IPS-15b (cell line): Measurements from ENCODE around the gene EFHC1.

Source experiments
- H3K27me3 ChIP-seq: one replicate; pipeline ENCODE4 v1.6.1; 2013; ENCODE audit warnings: low read length; ENCODE audit not compliant: control insufficient read depth, insufficient read depth
- H3K36me3 ChIP-seq: one replicate; pipeline ENCODE4 v1.6.1; 2013; ENCODE audit warnings: low read length; ENCODE audit not compliant: control insufficient read depth, insufficient read depth
- H3K4me1 ChIP-seq: one replicate; pipeline ENCODE4 v1.6.1; 2013; ENCODE audit warnings: mild to moderate bottlenecking, low read length; ENCODE audit not compliant: control insufficient read depth, insufficient read depth
- H3K4me3 ChIP-seq: one replicate; pipeline ENCODE4 v1.5.1; 2013; ENCODE audit warnings: low read depth, low read length
- H3K9ac ChIP-seq: one replicate; pipeline ENCODE4 v1.6.1; 2013; ENCODE audit warnings: low read depth, mild to moderate bottlenecking, low read length
- H3K9me3 ChIP-seq: one replicate; pipeline ENCODE4 v1.6.1; 2013; ENCODE audit warnings: mild to moderate bottlenecking, low read length; ENCODE audit not compliant: control insufficient read depth, insufficient read depth

EFHC1 gene

DNA sequence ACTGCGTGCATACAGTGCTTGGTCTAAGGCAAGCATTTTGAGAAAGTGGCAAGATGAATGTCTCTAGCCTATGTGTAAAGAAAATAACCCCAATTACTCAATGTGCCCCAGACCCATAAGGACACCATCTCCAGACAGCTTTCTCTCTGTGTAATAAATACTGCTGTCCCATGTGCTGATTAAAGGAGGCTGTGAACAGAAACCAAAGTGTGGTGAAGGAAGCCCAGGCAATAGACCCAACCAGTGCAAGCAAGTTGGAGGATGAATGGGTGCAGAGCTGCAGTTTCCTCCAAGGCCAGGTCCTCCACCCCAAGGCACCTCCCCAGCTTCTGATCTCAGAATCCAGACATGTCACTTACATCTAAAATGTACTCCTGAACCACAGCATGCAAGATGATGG is 96.1 kb downstream of the EFHC1 start:
- Histone ChIP-seq H3K4me1 (peaks cover 8% of the 10 kb centered on the region), H3K4me3 (no peak overlapping the region), H3K36me3 (peaks cover 8% of the 10 kb centered on the region), H3K9me3 (no peaks in the 10 kb centered on the region), H3K9ac (no peak overlapping the region), H3K27me3 (no peaks in the 10 kb centered on the region)

DNA sequence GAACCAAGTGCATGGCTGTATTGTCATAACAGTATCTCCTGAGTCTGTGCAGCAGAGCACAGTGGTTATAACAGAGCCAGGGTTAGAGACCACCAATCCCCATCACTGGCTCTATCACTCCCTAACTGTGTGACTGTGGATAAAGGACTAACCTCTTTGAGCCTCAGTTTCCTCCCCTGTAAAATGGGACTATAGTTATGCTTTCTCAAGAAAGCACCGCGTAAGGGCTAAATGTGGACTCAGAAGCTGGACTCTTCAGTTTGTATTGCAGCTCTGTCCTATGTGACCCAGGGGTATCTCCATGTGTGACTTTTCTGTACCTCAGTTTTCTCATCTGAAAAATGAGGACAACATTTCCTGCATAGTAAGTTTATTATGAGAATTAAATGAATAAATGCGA is 96.8 kb downstream of the EFHC1 start:
- Histone ChIP-seq H3K27me3 (no peaks in the 10 kb centered on the region), H3K4me3 (no peak overlapping the region), H3K9me3 (no peaks in the 10 kb centered on the region), H3K9ac (no peak overlapping the region), H3K36me3 (peaks cover 8% of the 10 kb centered on the region), H3K4me1 (peaks cover 8% of the 10 kb centered on the region)

DNA sequence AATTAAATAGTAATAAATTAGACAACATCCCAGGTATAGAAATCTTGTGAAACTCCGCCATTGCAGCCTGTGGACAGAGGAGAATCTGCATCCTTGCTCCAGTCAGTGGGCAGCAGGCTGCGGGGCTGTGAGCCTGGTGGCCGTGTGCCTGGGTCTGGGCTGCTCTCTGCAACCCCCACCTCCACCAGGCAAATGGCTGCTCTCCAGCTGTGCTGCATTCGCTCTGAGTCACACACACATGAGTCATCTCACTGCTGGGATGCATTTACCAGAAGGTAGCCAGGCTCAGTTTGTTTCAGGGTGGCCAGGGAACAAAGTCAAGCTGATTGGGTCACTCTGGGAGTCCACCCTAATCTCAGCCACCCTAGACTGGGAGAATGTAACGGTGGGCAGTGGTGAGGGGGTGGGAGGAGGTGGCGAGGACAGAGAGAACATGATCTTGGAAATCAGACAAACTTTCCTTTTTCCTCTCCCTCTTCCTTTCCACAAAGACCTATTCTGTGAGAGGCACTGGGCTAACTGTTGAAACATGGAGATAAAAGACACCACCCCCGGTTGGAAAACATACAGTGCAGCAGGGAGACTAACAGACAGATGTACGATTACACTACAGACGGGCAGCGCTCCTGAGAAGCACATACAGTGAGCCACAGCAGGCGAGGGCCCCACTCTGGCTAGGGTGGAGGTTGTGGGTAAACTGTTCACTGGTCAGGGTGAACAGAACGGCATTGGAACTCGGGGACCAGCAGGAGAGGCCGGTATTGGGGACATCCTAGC is 97.5 kb downstream of the EFHC1 start:
- Histone ChIP-seq H3K4me3 (no peak overlapping the region), H3K36me3 (peaks cover 8% of the 10 kb centered on the region), H3K4me1 (peaks cover 8% of the 10 kb centered on the region), H3K27me3 (no peaks in the 10 kb centered on the region), H3K9ac (no peak overlapping the region), H3K9me3 (no peaks in the 10 kb centered on the region)

DNA sequence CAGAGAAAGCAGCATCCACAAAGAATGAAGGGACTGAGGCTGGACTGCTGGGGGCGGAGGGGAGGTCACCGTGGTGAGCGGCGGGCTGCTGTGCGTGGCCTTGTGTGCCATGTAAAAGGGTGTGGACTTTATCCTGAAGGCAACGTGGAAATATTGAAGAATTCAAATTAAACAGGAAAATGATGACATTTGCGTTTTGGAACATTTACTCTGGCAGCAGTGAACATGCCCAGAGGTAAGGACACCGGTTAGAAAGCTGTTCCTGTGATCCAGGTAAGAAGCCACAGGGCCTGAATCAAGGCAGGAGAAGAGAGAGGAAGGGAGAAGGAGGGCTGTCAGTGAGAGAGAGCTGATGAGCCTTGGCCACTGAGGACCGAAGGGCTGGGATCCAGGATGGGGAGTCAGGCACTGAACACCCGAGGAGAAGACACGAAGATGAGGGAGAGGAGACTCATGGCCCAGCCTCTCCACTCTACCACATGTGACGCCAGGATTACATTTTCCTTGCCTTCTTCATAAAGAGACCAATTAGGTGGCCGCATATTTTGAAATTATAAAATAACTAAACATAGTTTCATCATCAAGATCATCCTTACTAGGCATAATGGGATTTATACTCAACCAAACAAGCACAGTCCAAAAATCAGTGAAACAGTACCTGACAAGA is 98.3 kb downstream of the EFHC1 start:
- H3K9me3 ChIP-seq, result no peaks in the 10 kb centered on the region
- no peaks in the 10 kb centered on the region for H3K27me3 ChIP-seq
- no peak overlapping the region for H3K4me3 ChIP-seq
- no peak overlapping the region for H3K9ac ChIP-seq
- peaks cover 8% of the 10 kb centered on the region for H3K36me3 ChIP-seq
- peaks cover 8% of the 10 kb centered on the region for H3K4me1 ChIP-seq

DNA sequence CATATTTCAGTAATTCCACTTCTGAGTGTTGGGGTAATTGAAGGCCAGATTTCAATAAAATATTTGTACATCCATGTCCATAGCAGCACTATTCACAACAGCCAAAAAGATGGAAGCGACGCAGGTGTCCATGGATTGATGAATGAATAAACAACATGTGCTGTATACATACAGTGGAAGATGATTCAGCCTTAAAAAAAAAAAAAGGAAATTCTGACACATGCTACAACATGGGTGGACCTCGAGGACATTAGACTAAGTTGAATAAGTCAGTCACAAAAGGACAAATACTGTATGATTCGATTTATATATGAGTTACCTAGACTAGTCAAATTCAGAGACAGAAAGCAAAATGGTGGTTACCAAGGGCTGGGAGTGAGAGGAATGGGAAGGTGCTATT is 99.5 kb downstream of the EFHC1 start:
- H3K4me3 ChIP-seq, result no peak overlapping the region
- H3K9ac ChIP-seq, result no peak overlapping the region
- no peaks in the 10 kb centered on the region for H3K27me3 ChIP-seq
- peaks cover 8% of the 10 kb centered on the region for H3K4me1 ChIP-seq
- no peaks in the 10 kb centered on the region for H3K9me3 ChIP-seq
- peaks cover 3% of the 10 kb centered on the region for H3K36me3 ChIP-seq

DNA sequence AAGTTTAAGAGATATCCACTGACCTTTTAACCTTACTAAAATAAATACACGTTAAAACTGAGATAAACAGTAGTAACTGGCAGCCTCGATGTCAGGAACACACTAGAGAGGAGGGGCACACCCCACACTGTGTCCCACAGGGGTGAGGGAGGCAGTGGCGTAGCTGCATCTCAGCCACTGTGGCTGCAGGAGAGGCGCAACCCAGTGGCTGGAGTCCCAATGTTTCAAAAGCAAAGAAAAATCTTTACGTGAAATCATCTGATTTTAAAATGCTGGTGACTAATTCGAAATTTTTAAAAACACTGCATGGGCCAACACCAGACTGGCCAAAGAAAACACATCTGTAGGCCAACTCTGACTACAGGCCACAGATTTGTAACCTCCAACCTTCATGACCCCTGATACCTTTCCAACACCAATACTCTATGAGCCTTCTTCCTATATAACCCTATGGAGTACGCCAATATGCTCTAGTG is 102.0 kb downstream of the EFHC1 start:
- Histone ChIP-seq H3K9ac (no peak overlapping the region), H3K4me3 (no peak overlapping the region), H3K27me3 (no peaks in the 10 kb centered on the region), H3K36me3 (no peaks in the 10 kb centered on the region), H3K9me3 (no peaks in the 10 kb centered on the region), H3K4me1 (peaks cover 5% of the 10 kb centered on the region)

DNA sequence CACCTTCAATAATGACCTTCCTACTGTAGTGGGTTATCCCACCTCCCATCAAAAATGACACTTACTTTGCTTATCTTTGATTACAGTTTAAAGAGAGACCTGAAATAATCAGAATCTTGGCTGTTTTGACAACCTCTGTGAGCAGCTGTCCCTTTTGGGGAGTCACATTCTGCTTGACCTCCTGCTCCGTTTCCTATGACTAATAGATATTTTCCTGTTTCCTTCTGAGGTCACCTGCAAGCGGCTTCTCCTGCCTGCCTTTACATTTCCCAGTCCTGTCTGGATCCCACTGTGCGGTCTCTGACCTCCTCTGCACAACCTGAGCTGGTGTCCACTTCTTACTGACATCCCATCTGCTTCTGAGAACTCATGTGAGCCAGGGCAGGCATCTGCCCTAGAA is 102.5 kb downstream of the EFHC1 start:
- Histone ChIP-seq H3K9me3 (no peaks in the 10 kb centered on the region), H3K9ac (no peak overlapping the region), H3K27me3 (no peaks in the 10 kb centered on the region), H3K36me3 (no peaks in the 10 kb centered on the region), H3K4me1 (peaks cover 4% of the 10 kb centered on the region), H3K4me3 (no peak overlapping the region)

DNA sequence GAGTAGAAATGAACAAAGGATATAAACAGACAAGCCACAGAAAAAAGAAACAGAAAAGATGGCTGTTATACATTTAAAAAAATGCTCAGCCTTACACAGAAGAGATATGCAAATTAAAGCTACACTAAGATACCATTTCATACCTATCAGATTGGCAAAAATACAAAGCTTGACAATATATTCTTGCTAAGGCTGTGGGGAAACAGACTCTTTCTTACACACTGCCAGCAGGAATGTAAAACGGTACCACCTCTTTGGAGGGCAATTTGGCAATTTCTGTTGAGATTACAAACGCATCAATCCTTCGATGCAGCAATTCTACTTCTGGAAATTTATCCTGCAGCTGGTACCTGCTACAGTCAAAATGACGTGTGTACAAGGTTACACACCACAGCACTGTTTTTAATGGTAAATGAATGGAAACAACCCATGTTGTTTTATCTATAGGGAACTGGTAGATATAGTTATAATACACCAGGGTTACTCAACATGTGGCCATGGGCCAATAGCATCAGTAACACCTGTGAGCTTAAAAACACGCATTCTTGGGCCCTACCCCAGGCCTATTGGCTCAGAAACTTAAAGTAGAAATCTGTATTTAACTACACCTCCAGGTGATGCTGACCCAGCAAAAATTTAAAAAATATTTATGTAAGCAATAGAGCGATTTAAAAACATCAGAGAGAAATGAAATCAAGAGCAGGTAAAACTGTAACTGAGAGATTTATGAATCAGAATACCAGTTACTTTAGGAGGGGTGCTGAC is 103.4 kb downstream of the EFHC1 start:
- Histone ChIP-seq H3K4me1 (no peaks in the 10 kb centered on the region), H3K36me3 (no peaks in the 10 kb centered on the region), H3K9ac (no peak overlapping the region), H3K9me3 (no peaks in the 10 kb centered on the region), H3K4me3 (no peak overlapping the region), H3K27me3 (no peaks in the 10 kb centered on the region)

DNA sequence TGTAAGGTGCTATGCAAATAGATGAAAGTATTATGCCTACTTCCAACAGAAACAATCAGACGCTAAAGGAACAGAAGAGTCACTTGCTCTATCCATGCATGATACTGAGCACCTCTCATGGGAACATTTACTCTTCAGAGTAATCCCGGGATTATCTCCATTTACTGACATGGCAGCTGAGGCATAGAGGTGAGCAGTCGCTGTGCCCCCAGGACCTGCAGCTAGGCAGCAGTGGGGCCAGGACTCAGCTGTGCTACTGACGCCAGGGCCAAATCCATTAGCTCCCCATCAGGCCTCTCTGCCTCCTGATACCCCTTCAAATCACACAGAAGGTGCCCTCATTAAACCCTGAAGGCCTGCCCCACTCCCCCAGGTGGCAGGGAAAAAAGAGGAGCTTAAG is 104.8 kb downstream of the EFHC1 start:
- no peak overlapping the region for H3K4me3 ChIP-seq
- no peaks in the 10 kb centered on the region for H3K27me3 ChIP-seq
- no peaks in the 10 kb centered on the region for H3K4me1 ChIP-seq
- no peak overlapping the region for H3K9ac ChIP-seq
- H3K36me3 ChIP-seq, result no peaks in the 10 kb centered on the region
- no peaks in the 10 kb centered on the region for H3K9me3 ChIP-seq

DNA sequence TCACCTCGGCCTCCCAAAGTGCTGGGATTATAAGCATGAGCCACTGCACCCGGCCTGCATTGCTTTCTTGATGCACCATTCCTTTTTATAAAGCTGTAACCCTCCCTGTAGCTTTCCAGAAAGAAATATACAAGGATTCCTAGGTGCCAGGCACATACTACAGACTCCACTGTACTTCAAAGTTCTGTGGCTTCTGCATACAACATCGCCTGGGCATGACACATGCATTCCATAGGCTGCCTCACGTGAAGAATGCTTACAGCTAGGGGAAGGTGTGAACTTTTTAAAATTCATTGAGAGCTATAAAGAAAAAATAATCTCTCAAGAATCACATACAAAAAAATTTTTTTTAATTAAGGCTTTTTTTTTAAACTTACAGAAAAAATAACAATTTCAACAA is 106.5 kb downstream of the EFHC1 start:
- Histone ChIP-seq H3K4me3 (no peak overlapping the region), H3K27me3 (no peaks in the 10 kb centered on the region), H3K9me3 (no peaks in the 10 kb centered on the region), H3K36me3 (no peaks in the 10 kb centered on the region), H3K4me1 (no peaks in the 10 kb centered on the region), H3K9ac (no peak overlapping the region)

DNA sequence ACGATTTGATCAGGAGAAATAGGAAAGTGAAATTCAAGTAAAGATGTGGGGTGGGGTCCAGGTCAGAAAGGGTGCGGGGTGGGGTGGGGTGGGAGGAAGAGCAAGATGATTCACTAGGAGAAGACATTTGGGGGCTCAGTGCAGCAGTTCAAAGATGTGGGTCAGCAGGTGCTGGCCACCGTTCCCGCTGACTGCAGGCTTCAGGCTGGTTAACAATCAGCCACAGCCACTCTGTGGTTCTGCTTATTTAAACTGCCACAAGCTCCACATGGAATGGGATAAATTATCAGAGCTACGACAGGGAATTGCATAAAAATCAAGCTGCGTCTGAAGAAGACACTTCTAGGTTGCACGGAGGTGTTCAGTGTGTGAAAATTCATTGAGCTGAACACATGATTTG is 107.3 kb downstream of the EFHC1 start:
- Histone ChIP-seq H3K27me3 (no peaks in the 10 kb centered on the region), H3K4me3 (no peak overlapping the region), H3K9me3 (no peaks in the 10 kb centered on the region), H3K36me3 (no peaks in the 10 kb centered on the region), H3K9ac (no peak overlapping the region), H3K4me1 (no peaks in the 10 kb centered on the region)
